Limb (tissue), 2 donors: ENCODE measurements around the gene WDR12.
A peak's percentile ranks its signal among the peaks of the same experiment; 100 is the strongest.
"Not testable (repeated sequence)": the region's sequence is repeated elsewhere in the genome, so short reads cannot be mapped to it uniquely, and the experiment has no call there.

Experiments used
- DNase-seq, 2 donors: peaks; one replicate each; pipeline ENCODE4 v3.0.0-alpha.2; 2016; ENCODE audit errors: extremely low spot score in 2 of 2

Gene WDR12

GRCh38 chr2:202885190-202885589 is 26.3 kb downstream of the WDR12 start:
- DNase-seq = no peak

DNA sequence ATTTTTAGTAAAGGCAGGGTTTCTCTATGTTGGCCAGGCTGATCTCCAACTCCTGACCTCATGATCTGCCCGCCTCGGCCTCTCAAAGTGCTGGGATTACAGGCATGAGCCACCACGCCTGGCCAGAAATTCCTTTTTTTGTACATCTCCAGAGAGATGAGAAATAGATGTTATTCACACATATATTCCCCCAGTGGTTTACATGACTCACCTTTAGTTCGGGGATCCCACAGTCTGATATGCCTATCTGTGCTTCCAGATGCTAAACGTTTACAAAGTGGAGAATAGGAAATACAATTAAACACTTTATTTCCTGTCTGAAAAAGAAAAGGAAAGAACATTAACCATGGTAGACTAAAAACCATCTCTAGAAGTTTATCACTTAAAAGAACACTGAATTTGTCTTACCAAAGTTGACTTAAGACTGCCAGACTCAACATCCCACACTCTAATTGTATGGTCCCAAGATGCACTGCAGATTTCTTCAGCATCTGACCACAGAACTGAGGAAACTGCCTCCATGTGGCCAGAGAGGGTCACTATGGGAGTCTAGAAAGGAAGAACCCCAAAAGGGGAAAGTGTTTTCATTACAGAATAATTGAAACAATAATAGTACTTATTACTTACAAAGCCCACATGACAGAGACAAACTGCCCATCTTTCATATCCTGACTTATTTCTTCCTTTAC is 27.3 kb downstream of the WDR12 start:
- DNase-seq = no peak

DNA sequence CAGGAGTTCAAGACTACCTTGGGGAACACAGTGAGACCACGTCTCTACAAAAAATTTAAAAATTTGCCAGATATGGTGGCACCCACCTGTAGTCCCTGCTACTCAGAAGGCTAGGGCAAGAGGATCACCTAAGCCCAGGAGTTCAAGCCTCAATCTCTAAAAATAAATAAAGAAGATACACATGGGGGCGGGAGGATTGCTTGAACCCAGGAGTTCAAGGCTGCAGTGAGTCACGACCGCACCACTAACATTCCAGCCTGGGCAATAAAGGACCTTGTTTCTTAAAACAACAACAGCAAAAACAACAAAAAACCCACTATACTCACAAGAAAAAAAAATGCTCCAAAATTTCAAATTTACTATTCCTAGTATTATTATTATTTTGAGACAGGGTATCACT is 29.9 kb downstream of the WDR12 start:
- DNase-seq = no peak

DNA sequence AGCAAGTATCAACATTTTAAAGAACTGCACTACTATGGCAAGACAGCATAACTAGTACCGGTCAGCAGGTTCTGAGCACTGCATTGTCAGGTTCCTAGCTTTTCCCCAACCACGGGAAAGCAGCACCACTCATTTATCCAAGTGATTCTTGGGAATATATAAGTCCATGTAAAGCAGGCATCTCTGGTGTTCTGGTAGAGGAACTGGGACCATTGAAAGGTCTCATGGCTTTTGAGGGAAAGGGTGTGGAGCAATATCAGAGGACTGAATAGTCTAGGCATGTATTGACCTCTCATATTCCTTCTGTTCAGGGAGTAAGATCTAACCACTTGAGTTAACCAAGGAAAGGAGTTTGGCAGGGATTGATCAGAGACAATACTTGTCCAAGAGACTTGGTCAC is 33.8 kb downstream of the WDR12 start:
- no peak for DNase-seq

DNA sequence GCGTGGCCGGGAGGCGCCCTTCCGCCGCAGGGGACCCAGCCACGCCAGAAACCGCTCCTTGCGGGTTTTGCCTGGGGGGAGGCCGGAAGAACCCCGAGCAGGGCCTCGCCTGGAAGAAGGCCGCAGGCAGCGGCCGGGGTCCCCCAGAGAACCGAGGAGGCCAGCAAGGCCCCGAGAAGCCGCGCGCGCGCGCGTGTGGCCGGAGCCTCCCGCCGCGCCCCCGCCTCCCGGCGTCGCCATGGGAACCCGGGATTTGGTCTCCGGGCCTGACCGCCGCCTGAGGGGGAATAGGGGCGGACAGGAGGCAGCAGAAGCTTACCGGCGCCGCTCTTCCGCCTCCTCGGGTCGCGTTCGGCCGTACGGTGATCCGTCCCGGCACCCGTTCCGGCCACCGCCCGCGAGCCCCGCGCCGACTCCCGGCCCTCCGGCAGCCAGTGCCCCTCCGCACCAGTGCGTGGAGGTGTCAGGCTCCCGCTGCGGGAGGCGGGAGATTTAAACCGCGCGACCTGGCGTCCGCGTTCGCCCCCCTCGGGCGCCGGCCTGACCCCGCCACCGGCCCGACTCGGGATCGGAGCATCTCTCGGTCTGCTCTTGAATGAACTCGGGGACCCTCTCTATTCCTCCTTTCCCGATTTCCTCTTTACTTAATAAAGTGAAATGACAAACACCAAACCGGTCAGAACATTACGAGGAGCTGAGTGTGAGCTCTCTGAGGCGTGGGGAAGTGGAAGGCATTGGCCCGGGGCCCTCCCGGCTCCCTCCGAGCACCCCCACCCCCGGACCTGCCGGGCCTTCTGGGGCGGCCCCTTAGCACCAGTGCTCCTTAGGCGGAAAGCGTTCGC is 40.0 kb downstream of the WDR12 start, which contains the start of gene ICA1L:
Gene ICA1L, minus strand, starts transcription at position 467 of the 842 bp plus-strand sequence. CDS start 42,757 bp downstream, outside the sequence.
- DNase-seq = peak; percentile 51 to 89

DNA sequence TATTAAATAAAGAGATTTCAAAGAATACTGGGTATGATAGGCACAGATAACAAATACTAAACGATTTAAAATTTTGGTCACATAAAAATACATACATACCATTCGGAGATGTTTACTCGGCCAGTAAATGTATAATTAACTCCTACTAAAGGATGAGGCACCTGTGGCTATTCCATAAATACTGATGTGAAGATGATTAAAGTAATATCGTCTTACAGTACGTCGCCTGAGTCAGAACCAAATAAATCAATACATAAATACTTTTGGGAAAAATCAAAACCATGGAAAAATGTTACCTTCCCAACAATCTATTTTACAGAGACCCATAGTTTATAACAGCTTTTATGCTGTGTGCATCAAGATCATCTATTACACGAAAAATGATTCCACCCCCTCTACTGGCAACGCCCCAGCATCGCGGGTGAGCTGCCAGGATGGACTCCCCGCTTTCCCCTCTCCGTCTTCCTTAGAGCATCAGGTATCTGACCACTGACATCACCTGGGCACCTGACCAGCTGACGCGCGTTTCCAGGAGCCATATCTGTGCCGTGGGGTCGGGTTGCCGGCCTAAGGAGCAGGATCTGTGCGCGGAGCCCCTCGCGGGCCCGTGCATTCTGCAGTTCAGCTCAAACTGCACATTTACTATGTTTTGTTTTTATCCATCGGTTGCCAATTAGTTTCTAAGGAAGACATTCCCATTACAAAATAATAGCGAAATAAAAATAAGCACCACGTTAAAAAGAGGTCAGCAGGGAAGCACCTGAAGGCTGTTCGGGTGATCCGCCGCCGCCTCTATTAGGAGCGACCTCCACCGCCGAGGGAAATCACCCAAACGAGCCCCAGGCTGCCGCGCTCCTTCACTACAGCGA is 40.8 kb downstream of the WDR12 start:
- DNase-seq = peak; percentile 73 to 86

- no peak for DNase-seq
These were observed 49.5 kb downstream of the WDR12 start for GRCh38 chr2:202861987-202862386.

- no peak for DNase-seq
These were observed 52.9 kb downstream of the WDR12 start for GRCh38 chr2:202858601-202859000.

- not testable (repeated sequence) for DNase-seq
These were observed 62.1 kb downstream of the WDR12 start for GRCh38 chr2:202849343-202849742.

- DNase-seq = no peak
These were observed 62.7 kb downstream of the WDR12 start for GRCh38 chr2:202848813-202849212.

GRCh38 chr2:202847693-202848524 is 63.6 kb downstream of the WDR12 start:
- DNase-seq = no peak

GRCh38 chr2:202844656-202845055 is 66.8 kb downstream of the WDR12 start:
- no peak for DNase-seq

DNA sequence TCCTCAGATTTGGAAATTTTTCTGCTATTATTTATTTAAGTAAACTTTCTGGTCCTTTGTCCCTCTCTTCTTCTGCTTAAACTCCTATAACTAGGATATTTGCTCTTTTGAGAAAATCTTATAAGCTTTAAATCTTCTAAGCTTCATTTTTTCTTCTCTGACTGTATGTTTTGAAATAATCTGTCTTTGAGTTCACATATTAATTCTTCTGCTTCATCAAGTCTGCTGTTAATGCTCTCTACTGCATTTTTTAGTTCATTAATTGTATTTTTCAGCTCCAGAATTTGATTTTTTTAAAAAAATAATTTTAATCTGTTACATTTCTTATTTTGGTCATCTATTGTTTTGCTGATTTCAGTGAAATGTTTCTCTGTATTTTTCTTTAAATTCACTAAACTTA is 68.8 kb downstream of the WDR12 start:
- no peak for DNase-seq

GRCh38 chr2:202841090-202841867 is 70.2 kb downstream of the WDR12 start:
- DNase-seq = no peak

- DNase-seq = peak; percentile 27 to 54
These were observed 79.9 kb downstream of the WDR12 start for GRCh38 chr2:202831242-202832220.

- no peak for DNase-seq
These were observed 86.6 kb downstream of the WDR12 start for GRCh38 chr2:202824901-202825300.
